Measurements from ENCODE around the gene NOXO1.

NOXO1 gene

DNA sequence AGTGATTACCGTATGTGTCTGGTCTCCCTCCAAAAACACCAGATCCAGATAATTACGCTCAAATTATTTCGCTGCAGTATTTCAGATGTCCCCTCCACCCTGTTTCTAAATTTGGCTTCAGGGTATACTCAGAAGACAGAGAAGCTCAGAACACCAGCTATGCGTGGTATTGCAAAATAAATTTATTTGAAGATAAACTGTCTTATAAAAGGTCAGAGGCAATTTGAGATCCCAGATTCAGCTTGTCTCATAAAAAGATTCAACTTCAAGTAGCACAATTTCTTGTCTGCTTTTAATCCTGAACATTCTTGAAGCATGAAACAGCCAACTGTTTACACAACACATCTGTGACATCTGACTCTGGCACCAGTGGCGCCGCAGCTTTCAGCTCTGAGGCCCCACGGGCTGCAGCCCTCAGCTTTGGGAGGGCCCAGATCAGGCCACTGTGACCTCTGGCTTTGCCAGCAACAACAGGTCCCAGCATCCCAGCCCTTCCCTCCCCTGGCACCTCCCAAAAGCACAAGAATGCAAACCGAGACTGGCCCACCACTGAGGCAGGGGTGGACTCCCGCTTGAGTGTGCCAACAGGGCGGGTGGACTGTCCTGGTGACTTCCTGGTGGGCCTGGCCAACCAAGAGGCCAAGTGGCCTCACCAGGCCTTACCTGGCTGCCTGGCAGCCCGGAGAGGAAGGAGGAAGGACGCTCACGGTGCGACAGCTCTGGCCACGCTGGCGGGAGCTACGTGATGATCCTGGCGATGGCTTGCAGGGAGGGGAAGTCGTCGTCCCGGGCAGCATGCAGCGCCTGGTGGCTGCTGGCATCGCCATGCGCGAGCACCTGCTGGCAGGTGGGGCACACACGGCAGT is 16.5 kb upstream of the NOXO1 start:
- DNase-seq (ENCODE audit: low spot score): no peak

DNA sequence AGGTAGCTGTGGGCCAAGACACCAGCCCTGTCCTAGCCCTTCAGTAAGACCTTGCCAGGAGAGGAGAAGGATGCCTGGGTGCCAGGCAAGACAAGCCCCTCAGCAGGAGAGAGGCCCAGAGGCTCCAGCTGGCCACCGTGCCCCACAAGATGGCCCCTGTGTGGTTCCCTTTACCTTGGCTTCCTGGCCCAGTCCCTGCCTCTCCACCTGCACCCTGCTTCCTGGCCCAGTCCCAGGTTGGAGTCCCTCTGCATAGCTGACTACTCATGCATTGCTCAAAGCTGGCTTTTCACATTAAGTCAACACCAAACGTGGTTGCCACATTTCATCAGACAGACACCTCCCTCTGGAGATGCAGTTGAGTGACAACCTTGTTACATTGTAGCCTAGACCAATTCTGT is 12.5 kb upstream of the NOXO1 start:
- DNase-seq (ENCODE audit: low spot score): no peak

DNA sequence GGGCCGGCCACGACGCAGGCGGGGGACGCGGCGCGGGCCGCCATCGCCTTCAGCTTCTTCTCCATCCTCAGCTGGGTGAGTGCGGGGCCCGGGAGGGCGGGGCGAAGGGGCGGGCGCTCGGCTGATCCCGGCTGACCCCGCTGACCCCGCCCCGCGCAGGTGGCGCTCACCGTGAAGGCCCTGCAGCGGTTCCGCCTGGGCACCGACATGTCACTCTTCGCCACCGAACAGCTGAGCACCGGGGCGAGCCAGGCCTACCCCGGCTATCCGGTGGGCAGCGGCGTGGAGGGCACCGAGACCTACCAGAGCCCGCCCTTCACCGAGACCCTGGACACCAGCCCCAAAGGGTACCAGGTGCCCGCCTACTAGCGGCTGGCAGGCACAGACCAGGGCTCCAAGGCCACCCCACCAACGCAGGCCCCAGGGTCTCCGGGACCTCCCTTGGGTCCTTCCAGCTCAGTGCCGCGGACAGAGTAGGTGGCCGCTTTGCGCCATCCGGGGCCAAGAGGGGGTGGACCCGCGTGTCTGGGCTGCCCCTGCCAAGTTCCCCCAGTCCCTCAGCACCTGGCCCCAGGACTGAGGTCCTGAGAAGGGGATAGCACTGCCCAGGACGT is 11.5 kb upstream of the NOXO1 start:
- DNase-seq (ENCODE audit: low spot score): no peak

DNA sequence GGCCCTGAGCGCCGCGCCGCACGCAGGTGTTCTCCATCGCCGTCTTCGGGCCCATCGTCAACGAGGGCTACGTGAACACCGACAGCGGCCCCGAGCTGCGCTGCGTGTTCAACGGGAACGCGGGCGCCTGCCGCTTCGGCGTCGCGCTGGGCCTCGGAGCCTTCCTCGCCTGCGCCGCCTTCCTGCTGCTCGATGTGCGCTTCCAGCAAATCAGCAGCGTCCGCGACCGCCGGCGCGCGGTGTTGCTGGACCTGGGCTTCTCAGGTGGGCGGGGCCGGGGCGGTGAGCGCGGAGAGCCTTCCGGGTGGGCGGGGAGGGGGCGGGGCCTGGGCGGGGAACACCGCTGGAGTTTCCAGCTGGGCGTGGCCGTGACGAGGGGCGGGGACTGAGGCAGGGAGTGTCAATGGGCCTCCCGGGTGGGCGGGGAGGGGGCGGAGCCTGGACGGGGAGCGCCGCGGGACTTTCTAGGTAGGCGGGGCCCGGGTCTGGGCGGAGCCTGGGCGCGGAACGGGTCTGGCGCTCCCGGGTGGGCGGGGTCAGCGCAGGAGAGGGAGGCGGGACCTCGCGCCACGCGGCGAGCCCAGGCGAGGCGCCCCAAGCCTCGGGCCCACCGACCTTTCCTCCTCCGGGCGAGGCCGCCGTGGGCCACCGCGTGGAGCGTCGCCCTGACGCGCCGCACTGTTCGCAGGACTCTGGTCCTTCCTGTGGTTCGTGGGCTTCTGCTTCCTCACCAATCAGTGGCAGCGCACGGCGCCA is 10.9 kb upstream of the NOXO1 start:
- peak; percentile 77 for DNase-seq (ENCODE audit: low spot score)

DNA sequence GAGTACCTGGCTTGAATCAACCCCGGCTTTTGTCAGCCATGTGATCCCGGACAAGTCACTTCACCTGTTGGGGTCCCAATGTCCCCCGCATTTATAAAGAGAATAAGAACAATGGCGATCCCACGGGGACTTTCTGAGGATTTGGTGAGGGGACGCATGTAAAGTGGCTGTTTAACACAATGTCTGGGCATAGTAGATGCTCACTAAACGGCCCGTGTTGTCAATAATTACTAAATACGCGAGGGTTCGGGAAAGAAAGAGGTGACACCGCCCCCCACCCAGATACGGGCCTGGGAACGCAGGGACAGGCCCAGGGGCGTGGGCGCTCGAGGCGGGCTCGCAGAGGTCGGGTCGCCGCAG is 10.3 kb upstream of the NOXO1 start:
- no peak for DNase-seq (ENCODE audit: low spot score)

DNA sequence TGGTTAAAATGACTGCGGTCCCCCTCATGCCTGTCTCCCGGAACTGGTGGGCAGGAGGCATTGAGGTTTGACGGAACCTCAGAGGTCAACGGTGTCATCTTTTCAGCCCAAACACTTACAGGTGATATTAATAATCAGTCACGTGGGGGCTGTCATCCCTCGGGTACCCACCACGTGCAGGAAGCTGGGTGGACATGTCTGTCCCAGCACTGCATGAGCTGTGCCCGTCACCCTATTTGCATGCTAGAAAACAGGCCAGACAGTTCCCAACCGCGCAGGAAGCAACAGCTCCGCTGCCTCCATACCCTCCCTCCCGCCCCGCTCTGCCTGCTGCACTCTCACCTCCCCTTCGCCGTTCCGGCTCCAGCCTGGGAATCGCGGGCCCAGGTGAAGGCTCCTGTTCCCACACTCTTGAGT is 9.9 kb upstream of the NOXO1 start:
- no peak for DNase-seq (ENCODE audit: low spot score)

DNA sequence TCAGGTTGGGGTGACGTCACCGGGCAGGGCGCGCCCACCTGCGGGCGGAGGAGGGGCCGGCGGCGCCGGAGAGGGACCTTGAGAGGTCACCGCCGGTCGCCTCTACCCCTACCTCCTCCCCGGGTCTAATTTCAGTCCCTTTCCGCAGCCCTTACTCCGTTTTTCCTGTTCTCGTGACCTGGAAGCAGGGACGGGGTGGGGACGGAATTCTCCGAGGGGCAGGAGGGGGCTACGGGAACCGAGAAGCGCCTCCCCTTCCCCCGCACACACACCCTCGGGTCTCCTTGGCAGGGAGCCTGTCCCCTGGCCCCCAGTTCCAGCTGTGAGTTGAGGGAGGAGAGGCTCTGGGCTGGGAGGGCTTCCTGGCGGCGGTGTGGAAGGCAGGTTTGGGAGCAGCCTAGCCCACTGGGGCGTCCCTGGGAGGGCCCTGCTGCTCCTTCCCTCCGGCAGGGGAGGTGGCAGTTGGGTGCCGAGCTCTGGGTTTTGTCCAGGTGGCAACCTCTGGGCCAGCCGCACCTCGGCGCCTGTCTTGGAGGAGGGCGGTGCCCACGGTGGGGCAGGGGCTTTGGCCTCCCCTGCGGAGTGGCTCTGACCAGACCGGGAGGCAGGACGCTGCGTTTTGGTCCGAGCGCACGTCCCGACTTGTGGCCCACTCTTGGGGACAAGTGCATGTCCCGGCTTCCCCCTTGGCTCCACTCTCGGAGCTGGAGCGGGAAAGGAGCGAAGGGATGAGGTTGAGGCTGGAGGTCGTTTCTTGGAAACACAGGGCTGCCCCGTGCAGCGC is 9.3 kb upstream of the NOXO1 start:
- no peak for DNase-seq (ENCODE audit: low spot score)

DNA sequence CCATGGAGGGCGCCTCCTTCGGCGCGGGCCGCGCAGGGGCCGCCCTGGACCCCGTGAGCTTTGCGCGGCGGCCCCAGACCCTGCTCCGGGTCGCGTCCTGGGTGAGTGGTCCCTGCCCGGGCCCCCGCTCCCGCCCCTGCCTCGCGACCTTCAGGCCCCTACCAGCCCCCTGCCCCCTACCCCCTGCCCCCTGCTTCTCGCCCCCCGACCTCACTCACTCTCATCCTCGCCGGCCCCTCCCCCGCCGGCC is 8.8 kb upstream of the NOXO1 start:
- no peak for DNase-seq (ENCODE audit: low spot score)

DNA sequence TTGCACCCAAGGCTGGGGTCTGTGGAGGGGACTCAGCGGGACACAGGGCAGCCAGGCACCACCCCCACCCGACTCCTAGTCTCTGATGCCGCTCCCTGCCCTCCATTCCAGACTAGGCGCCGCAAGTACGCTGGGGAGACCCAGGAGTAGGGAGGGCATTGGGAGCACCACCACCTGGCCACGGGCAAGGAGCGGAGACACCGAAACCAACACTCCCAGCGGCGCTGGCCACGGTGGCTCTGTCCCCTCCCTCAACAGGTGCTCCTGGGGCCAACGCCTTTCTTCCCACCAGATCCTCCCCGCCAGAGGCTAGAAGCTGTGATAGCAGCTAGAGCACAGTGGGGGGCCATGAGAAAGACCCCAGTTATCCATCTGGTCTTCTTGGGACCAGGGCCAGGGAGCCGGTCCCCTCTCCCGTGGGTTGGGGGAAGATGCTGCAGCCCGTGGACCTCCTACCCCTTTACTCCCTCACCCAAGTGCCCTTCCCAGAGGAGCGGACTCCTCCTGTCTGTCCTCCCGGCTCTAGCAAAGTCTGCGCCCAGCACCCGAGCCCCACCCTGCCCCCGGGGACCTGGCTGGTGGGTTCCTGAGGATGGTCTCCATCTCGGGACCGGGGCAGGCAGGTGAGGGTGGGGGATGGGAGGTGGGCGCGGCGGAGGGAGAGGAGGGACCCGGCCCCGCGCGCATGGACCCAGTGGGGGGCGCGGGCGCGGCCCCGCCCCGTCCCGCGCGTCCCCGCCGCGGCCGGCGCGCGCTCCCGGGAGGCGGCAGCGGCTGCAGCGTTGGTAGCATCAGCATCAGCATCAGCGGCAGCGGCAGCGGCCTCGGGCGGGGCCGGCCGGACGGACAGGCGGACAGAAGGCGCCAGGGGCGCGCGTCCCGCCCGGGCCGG is 8.2 kb upstream of the NOXO1 start, which contains the start of gene SYNGR3:
Gene SYNGR3, plus strand, starts transcription at position 762 of the 892 bp plus-strand sequence. CDS start 133 bp downstream, outside the sequence.
- no peak for DNase-seq (ENCODE audit: low spot score)

DNA sequence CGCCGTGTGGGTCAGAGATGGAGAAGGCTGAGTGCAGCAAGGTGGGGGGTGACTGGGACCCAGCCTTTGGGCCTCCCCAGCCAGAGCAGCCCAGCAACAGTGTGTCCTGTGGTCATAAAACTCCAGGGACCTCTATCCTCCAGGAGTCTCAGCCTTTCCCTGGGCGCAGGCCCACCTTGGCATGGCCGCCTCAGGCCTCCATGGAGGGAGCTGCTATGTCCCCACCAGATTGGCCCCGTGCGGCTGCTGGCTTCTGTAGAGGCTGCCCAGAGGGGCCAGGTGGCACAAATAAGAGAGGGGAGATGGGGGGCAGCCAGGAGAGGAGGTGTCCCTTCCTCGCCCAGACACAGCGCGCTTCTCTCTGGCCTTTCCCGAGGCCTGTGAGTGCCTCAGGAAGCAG is 5.9 kb upstream of the NOXO1 start:
- DNase-seq (ENCODE audit: low spot score): no peak

DNA sequence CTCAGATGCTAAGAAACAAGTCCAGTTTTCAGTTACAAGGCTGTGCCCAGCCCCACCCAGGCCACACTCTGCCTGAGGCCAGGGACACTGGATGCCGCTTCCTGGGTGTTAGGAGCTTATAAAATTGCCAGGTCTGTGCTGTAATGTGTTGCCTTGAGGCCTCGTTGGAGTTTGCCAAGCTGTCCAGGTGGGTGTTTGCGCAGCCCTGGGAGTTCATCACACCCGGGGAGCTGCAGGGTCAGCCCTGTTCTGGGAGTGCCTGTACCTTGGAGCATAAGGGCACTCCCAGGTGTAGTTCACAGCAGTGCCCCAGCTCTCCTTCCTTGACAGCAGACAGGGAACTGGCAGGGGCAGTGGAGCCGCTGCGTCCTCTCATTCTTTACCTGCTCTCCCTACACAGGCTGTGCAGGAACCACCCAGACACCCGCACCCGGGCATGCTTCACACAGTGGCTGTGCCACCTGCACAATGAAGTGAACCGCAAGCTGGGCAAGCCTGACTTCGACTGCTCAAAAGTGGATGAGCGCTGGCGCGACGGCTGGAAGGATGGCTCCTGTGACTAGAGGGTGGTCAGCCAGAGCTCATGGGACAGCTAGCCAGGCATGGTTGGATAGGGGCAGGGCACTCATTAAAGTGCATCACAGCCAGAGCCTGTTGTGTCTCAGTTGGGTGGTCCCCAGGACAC is 4.3 kb upstream of the NOXO1 start:
- no peak for DNase-seq (ENCODE audit: low spot score)

DNA sequence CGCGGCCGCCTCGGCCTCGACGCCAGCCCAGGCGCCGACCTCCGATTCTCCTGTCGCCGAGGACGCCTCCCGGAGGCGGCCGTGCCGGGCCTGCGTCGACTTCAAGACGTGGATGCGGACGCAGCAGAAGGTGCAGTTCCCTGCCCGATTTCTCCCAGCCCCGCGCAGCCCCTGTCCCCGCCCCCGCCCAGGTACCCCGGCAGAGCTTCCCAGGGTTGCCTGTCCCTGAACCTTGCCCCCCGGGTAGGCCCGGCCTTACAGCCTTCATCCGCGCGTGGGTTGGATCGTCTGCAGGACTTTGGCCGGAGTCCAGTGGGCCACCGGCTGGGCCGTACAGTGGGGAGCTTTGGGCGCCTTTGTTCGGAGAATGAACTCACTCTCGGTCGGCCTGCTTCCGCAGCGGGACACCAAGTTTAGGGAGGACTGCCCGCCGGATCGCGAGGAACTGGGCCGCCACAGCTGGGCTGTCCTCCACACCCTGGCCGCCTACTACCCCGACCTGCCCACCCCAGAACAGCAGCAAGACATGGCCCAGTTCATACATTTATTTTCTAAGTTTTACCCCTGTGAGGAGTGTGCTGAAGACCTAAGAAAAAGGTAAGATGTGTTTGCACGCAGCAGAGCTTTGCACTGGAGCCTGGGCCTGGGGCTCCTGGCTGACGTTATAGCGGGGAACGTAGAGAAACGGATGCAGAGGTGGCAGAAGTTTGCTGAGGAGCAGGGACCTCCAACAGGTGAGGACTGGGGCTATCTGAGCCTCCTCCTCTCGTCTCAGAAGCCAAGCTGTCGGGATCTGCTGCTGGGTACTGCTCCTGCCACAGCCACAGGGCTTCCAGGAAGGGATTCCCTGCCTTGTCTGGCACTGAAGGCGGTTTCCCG is 3.3 kb upstream of the NOXO1 start:
- DNase-seq (ENCODE audit: low spot score): peak; percentile 31

DNA sequence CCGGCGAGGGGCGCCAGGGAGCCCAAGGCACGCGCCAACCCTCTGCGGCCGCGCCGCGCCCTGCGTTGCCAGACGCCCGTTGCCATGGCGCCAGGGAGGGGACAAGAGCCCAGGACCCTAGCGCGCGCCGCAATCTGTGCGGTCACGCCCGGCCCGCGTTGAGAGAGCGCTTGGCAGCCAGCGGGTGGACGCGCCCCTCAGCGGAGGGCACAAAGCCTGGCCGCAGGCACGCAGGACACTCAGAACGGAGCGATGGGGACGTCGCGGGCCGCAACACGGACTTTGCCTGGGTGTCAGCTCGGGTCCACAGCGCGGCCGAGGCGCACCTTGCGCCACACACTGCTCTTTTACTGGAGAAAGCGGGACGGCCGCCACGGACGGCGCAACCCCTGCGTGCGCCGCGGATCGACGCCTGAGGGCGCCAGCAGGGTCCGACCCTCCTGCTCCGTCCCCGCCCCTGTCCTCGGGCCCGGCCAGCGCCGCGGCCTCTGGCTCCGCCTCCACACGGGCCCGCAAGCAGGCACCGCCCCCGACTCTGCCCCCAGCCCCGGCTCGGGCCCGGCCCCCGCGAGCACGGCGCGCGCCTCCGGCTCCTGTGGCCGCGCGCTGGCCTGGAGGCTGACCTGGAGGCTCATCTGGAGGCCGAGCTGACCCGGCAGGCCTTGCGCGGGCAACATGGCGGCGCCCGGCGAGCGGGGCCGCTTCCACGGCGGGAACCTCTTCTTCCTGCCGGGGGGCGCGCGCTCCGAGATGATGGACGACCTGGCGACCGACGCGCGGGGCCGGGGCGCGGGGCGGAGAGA is 2.5 kb upstream of the NOXO1 start, which contains the start of gene GFER:
Gene GFER, plus strand, starts transcription at position 650 of the 803 bp plus-strand sequence. Its CDS starts 26 bp downstream, at position 676.
- peak; percentile 92 for DNase-seq (ENCODE audit: low spot score)

DNA sequence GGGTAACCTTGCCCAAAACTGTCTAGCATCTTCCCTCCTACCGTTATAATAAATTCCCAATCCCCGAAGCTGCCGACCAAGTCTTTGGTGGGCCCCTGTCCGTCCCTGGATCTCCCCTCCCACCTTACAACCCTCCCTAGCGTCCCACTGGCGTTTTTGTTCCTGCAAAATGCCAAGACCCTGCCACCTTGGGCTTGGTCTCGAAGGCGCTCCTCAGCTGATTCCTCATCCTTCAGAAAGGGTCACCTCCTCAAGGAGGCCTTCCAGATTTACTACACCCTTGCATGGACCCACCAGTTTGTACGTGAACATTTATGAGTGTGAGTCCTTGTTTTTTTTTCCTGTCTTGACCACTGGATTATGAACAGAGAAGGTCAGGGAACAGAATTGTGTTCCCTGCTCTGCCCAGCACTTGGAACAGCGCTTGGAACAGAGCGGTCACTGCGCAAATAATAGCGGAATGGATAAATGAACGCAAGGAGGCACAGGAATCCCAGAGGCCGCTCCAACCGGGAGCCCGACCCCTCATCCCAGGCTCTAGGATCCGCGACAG is 1.8 kb upstream of the NOXO1 start:
- no peak for DNase-seq (ENCODE audit: low spot score)

DNA sequence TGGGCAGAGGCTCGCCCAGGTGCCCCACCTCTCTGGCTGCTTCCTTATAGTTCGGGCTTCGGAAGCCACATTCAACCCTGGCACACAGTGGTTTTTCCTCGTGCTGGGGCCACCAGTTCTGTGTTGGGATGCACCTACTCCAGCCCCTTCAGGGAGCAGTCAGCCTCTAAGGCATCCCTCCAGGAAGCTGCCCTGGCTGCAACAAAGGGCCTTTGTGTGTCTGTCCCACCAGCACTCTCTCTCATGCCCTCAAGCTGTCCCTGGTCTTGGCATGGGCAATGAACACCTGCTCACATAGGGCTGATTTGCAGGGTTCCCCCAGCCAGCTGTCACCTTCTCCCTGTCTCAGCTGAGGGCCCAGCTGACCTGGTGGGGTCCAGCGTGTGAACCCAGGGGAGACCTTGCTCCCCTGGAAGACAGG is 754 bp upstream of the NOXO1 start:
- peak; percentile 32 for DNase-seq (ENCODE audit: low spot score)

DNA sequence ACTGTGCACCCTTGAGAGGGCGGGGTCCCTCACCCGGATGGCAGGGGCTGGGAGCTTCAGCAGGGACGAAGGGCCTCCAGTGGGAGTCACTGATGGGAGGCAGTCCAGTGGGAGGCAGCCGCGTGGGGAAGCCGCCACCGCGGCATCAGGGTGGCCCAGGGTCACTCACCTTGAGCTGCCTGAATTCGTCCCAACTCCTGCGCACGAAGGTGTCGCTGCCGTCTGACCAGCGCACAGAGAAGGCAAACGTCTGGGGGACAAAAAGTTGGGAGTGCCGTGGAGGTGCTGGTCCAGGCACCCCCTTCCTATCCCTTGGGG is 540 bp downstream of the NOXO1 start:
- DNase-seq (ENCODE audit: low spot score): no peak

DNA sequence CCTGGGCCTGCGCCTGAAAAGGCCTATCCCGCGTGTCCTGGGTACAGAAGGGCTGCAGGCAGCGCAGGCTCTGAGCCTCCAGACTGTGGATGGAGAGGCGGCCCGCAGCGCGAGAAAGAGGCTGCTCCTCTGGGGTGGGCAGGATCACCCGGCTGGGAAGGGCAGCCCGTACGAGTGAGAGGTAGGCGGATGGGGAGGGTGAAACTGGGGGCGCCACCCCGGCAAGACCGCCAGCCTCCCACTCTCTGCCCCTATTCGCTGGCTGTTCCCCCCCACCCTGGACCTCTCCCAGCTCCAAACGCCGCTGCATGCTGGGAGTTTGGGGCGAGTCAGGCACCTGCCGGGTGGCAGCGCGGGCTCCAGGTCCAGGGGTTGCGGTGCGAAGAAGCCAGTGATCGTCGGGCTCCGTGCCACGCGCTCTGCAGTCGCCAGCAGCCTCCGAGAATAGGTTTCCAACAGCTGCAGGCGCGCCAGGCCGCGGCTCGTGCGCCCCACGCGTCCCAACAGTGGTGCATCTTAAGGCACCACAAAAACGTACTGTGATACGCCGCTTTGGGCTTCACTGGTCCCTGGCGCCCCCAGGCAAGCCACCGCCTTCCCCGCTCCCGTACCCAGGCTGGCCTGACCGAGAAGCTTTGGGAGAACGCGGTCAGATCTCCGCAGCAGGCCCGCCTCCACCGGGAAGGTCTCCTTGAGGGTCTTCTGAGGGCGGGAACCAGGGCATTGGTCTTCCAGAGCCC is 1.1 kb downstream of the NOXO1 start:
- DNase-seq (ENCODE audit: low spot score): no peak
